Astrocyte (in vitro differentiated cells and primary cell): Measurements from ENCODE around the gene SPOCK1. TPM values are rescaled to one million over a fixed set of nuclear protein-coding genes. Genes with fewer than 3 reads are reported as not detected.

ENCODE experiments used
- DNase-seq: peaks from one replicate; pipeline ENCODE4 v3.0.0-alpha.2; 2010; ENCODE audit warnings: low read depth
- FAIRE-seq: peaks from 2 replicates; lab custom pipeline; 2011; peaks lifted over from hg19 to GRCh38; lab: Jason Lieb, UNC
- H2AFZ ChIP-seq: 2 replicates; pipeline ENCODE4 v1.6.0; 2012; ENCODE audit warnings: low read depth, low read length, inconsistent platforms
- H3K27ac ChIP-seq: 2 replicates; pipeline ENCODE4 v1.5.1; 2011; ENCODE audit warnings: low read depth, low read length, inconsistent platforms
- H3K27me3 ChIP-seq: 2 replicates; pipeline ENCODE4 v1.6.0; 2011; ENCODE audit warnings: low read length, inconsistent platforms; ENCODE audit not compliant: insufficient read depth
- H3K36me3 ChIP-seq: 2 replicates; pipeline ENCODE4 v1.5.1; 2011; ENCODE audit warnings: low read length, inconsistent platforms; ENCODE audit not compliant: insufficient read depth
- H3K4me1 ChIP-seq: 2 replicates; pipeline ENCODE4 v1.5.1; 2011; ENCODE audit warnings: low read length, inconsistent platforms; ENCODE audit not compliant: insufficient read depth
- H3K4me2 ChIP-seq: 2 replicates; pipeline ENCODE4 v1.6.0; 2012; ENCODE audit warnings: low read length, inconsistent platforms
- H3K4me3 ChIP-seq: 2 replicates; pipeline ENCODE4 v1.5.1; 2011; ENCODE audit warnings: low read depth, mild to moderate bottlenecking, low read length, inconsistent platforms; ENCODE audit not compliant: insufficient read depth
- H3K79me2 ChIP-seq: 2 replicates; pipeline ENCODE4 v1.6.0; 2012; ENCODE audit warnings: mild to moderate bottlenecking, low read length, inconsistent platforms; ENCODE audit not compliant: insufficient read depth
- H3K9ac ChIP-seq: 2 replicates; pipeline ENCODE4 v1.6.0; 2012; ENCODE audit warnings: mild to moderate bottlenecking, low read length, inconsistent platforms
- H3K9me3 ChIP-seq: 2 replicates; pipeline ENCODE4 v1.5.1; 2012; ENCODE audit warnings: low read depth, mild to moderate bottlenecking, low read length, inconsistent platforms; ENCODE audit not compliant: insufficient read depth
- H4K20me1 ChIP-seq: 2 replicates; pipeline ENCODE4 v1.6.0; 2012; ENCODE audit warnings: low read length, inconsistent platforms; ENCODE audit not compliant: insufficient read depth
- H3K27ac Mint-ChIP-seq: one replicate; pipeline ENCODE4 v1.8.0; 2021; ENCODE audit warnings: mild to moderate bottlenecking, mixed read lengths; ENCODE audit not compliant: unreplicated experiment
- H3K27me3 Mint-ChIP-seq: one replicate; pipeline ENCODE4 v1.8.0; 2021; ENCODE audit warnings: low read depth, mixed read lengths; ENCODE audit not compliant: unreplicated experiment
- H3K36me3 Mint-ChIP-seq: one replicate; pipeline ENCODE4 v1.8.0; 2021; ENCODE audit warnings: low read depth, mixed read lengths; ENCODE audit not compliant: unreplicated experiment
- H3K4me1 Mint-ChIP-seq: one replicate; pipeline ENCODE4 v1.8.0; 2021; ENCODE audit warnings: low read depth, mixed read lengths; ENCODE audit not compliant: unreplicated experiment
- H3K4me3 Mint-ChIP-seq: one replicate; pipeline ENCODE4 v1.8.0; 2021; ENCODE audit warnings: mild to moderate bottlenecking, moderate library complexity, mixed read lengths; ENCODE audit not compliant: unreplicated experiment
- H3K9me3 Mint-ChIP-seq: one replicate; pipeline ENCODE4 v1.8.0; 2021; ENCODE audit warnings: mild to moderate bottlenecking, mixed read lengths; ENCODE audit not compliant: unreplicated experiment
- EZH2 ChIP-seq: IDR thresholded peaks from 2 replicates; pipeline ENCODE4 v1.6.1; 2012; ENCODE audit warnings: mild to moderate bottlenecking, low read length, inconsistent platforms; ENCODE audit not compliant: insufficient read depth
- total RNA-seq: library from RNA; stranded (reverse); gene quantifications from 2 replicates; pipeline ENCODE4 v1.2.1, GENCODE V29; 2021
- TF ChIP-seq, protein P1 (sequence below): IDR thresholded peaks from 2 replicates; pipeline ENCODE4 v1.5.1; 2011; ENCODE audit warnings: low read depth, mild to moderate bottlenecking, inconsistent platforms, low read length, moderate library complexity; ENCODE audit not compliant: insufficient read depth

The SPOCK1 gene
- total RNA-seq, 1 donor from 2014 or later = 53.5 TPM

GRCh38 chr5:137190031-137190430, 309.1 kb downstream of the SPOCK1 start:
- no peak overlapping the region for H3K4me3 Mint-ChIP-seq
- H3K4me1 Mint-ChIP-seq = peaks cover 26% of the 10 kb centered on the region
- H3K36me3 Mint-ChIP-seq = no peaks in the 10 kb centered on the region
- no peak overlapping the region for H3K27ac Mint-ChIP-seq
- FAIRE-seq (peak; percentile 62), DNase-seq (peak; percentile 36)
- Histone ChIP-seq H3K27me3 (no peaks in the 10 kb centered on the region), H3K36me3 (no peaks in the 10 kb centered on the region), H2AFZ (no peak overlapping the region), H3K79me2 (no peaks in the 10 kb centered on the region), H3K9ac (no peak overlapping the region), H4K20me1 (peaks cover 8% of the 10 kb centered on the region), H3K9me3 (no peaks in the 10 kb centered on the region), H3K27ac (no peak overlapping the region), H3K4me2 (no peak overlapping the region), H3K4me1 (peaks cover 25% of the 10 kb centered on the region), H3K4me3 (no peak overlapping the region)
- H3K27me3 Mint-ChIP-seq = peaks cover 4% of the 10 kb centered on the region
- peaks cover 3% of the 10 kb centered on the region for H3K9me3 Mint-ChIP-seq
- no peak for TF ChIP-seq EZH2
- TF ChIP-seq, protein P1, sequence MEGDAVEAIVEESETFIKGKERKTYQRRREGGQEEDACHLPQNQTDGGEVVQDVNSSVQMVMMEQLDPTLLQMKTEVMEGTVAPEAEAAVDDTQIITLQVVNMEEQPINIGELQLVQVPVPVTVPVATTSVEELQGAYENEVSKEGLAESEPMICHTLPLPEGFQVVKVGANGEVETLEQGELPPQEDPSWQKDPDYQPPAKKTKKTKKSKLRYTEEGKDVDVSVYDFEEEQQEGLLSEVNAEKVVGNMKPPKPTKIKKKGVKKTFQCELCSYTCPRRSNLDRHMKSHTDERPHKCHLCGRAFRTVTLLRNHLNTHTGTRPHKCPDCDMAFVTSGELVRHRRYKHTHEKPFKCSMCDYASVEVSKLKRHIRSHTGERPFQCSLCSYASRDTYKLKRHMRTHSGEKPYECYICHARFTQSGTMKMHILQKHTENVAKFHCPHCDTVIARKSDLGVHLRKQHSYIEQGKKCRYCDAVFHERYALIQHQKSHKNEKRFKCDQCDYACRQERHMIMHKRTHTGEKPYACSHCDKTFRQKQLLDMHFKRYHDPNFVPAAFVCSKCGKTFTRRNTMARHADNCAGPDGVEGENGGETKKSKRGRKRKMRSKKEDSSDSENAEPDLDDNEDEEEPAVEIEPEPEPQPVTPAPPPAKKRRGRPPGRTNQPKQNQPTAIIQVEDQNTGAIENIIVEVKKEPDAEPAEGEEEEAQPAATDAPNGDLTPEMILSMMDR = no peak

DNA sequence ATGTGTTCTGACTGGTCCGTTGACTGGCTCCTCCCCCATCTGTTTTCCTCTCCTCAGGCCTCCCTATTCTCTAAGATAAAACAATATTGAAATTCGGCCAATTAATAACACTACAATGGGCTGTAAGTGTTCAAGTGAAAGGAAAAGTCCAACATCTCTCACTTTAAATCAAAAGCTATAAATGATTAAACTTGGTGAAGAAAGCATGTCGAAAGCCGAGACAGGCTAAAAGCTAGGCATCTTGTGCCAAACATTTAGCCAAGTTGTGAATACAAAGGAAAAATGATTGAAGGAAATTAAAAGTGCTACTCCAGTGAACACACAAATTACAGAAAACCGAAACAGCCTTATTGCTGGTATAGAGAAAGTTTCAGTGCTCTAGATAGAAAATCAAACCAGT, 310.6 kb downstream of the SPOCK1 start:
- FAIRE-seq (no peak), DNase-seq (no peak)
- Histone ChIP-seq H4K20me1 (peaks cover 15% of the 10 kb centered on the region), H2AFZ (no peak overlapping the region), H3K4me1 (peaks cover 25% of the 10 kb centered on the region), H3K79me2 (no peaks in the 10 kb centered on the region), H3K4me3 (no peak overlapping the region), H3K27ac (no peak overlapping the region), H3K4me2 (no peak overlapping the region), H3K9me3 (no peaks in the 10 kb centered on the region), H3K36me3 (no peaks in the 10 kb centered on the region), H3K9ac (no peak overlapping the region), H3K27me3 (no peaks in the 10 kb centered on the region)
- TF ChIP-seq, protein P1 = no peak
- no peak for TF ChIP-seq EZH2
- H3K27ac Mint-ChIP-seq = peak overlapping the region; percentile 55
- H3K4me1 Mint-ChIP-seq = peaks cover 26% of the 10 kb centered on the region
- no peaks in the 10 kb centered on the region for H3K36me3 Mint-ChIP-seq
- H3K27me3 Mint-ChIP-seq = peaks cover 2% of the 10 kb centered on the region
- no peak overlapping the region for H3K4me3 Mint-ChIP-seq
- H3K9me3 Mint-ChIP-seq = peaks cover 3% of the 10 kb centered on the region

DNA sequence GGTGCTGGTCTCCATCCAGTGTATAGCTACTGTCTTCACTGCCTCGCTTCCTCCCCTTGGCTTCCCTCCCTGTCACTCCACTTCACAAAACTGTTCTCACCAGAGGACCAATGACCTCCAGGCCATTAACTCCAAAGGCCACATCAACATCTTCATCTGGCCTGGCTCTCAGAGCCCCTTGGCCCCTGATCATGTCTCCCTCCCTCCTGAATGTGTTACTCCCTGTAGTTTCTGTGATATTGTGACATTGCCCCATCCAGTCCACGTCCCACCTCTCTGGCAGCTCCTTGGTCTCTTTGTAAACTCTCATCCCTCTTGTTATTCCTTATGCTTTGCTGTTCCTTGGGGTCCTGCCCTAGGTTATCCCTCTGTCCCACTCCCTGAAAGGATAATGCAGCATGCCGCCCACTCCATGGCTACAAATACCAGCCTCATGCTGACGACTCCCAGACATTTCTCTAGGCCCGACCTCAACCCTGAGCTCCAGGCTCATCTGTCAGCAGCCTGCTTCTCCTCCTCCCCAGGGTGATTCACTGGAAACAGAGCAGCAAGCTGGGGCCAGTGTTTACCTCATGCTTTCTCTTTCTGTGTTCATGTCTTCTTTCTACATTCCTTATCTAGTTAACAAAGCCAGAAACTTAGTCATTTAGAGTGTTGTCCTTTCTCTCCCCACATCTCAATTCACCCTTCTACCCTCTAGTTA, 312.2 kb downstream of the SPOCK1 start:
- no peak overlapping the region for H3K4me3 ChIP-seq
- peak; percentile 91 for DNase-seq
- FAIRE-seq = peak; percentile 65
- H4K20me1 ChIP-seq = peaks cover 24% of the 10 kb centered on the region
- no peaks in the 10 kb centered on the region for H3K79me2 ChIP-seq
- H3K4me3 Mint-ChIP-seq = no peak overlapping the region
- H3K4me1 ChIP-seq = peaks cover 18% of the 10 kb centered on the region
- no peak overlapping the region for H3K9ac ChIP-seq
- H3K27me3 ChIP-seq = no peaks in the 10 kb centered on the region
- H3K4me2 ChIP-seq = peak overlapping the region; percentile 45
- no peaks in the 10 kb centered on the region for H3K9me3 Mint-ChIP-seq
- H3K4me1 Mint-ChIP-seq = peaks cover 25% of the 10 kb centered on the region
- H3K9me3 ChIP-seq = no peaks in the 10 kb centered on the region
- no peaks in the 10 kb centered on the region for H3K36me3 Mint-ChIP-seq
- H3K27ac ChIP-seq = peak overlapping the region; percentile 39
- TF ChIP-seq, protein P1 = no peak
- TF ChIP-seq EZH2 = no peak
- H2AFZ ChIP-seq = no peak overlapping the region
- H3K27ac Mint-ChIP-seq = peak overlapping the region; percentile 60
- H3K27me3 Mint-ChIP-seq = peaks cover 12% of the 10 kb centered on the region
- no peaks in the 10 kb centered on the region for H3K36me3 ChIP-seq
